LNCAP (cell line): Measurements from ENCODE around the gene TBX20.

Source experiments
- TF ChIP-seq, protein P1 (sequence below): fragments of 450-650 bp; IDR thresholded peaks from 2 replicates; pipeline ENCODE4 v1.5.1; 2017; ENCODE audit warnings: mild to moderate bottlenecking

TBX20 gene

DNA sequence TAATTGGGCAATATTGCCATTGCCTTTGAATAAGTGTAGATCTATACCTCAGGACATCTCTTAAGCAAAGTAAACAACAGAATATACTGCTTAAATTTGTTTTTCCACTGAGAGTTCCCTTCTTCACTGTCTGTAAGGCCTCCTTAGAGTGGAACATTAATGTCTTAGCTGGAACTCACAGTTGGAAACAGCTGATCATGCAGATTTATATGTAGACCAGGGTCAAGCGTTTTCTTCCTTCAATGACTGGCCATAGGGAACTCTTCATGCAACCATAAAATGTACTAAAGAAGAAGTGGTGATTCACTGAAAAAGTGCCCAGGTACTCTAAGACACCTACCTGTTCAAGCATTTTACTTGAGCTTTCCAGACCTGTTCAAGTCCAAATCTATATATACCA, 18.3 kb upstream of the TBX20 start:
- TF ChIP-seq, protein P1, sequence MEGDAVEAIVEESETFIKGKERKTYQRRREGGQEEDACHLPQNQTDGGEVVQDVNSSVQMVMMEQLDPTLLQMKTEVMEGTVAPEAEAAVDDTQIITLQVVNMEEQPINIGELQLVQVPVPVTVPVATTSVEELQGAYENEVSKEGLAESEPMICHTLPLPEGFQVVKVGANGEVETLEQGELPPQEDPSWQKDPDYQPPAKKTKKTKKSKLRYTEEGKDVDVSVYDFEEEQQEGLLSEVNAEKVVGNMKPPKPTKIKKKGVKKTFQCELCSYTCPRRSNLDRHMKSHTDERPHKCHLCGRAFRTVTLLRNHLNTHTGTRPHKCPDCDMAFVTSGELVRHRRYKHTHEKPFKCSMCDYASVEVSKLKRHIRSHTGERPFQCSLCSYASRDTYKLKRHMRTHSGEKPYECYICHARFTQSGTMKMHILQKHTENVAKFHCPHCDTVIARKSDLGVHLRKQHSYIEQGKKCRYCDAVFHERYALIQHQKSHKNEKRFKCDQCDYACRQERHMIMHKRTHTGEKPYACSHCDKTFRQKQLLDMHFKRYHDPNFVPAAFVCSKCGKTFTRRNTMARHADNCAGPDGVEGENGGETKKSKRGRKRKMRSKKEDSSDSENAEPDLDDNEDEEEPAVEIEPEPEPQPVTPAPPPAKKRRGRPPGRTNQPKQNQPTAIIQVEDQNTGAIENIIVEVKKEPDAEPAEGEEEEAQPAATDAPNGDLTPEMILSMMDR = no peak

DNA sequence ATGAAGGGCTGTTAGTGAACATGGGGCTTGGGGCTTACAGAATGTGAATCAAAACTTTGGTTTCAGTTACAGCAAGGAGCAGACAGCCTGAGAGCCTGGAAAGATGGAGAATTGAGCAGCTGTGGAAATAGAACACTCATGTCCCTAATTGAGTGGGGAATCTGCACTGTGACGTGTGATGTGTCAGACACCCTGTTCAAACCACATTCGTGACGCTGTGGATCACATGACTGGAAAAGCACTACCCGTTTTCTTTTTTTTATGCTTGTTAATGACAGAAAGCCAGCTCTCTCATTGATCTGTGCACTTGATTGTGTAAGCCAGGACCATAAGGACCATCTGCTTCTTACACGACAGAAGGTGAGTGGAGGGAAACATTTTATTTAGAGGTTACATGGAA, 15.1 kb upstream of the TBX20 start:
- TF ChIP-seq, protein P1 = no peak

DNA sequence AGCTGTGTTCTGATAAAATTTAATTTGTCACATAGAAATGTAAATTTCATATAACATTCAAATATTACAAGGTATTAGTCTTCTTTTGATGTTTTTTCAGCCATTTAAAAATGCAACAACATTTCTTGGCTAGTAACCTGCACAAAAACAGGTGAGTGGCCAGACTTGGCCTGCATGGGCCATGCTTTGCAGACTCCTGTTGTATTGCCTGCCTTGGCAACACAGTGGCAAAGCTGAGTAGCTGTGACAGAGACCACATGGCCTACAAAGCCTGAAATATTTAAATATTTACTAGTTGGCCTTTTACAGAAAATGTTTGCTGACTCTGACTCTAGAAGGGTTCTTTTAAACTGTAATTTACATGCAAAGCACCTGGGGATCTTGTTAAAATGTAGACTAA, 13.5 kb upstream of the TBX20 start:
- TF ChIP-seq, protein P1 = no peak

DNA sequence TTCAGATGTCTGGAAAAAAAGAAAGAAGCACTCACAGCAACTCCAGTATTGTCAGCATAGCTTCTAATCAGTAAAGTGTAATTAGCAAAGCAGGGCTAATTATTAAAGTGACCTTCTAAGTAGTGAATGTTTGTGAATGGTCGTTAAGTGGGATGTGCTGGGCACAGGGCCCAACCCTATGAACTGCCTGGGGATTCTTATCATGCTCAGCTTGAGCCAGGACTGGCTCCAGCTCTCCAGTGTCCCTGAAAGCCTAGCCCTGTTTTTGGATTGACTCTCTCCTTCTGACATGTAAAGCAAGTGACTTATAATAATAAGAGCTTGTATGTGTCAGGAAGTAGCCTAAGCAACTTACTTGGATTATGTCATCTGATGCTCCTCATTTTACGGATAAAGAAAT, 9.5 kb upstream of the TBX20 start:
- TF ChIP-seq, protein P1 = no peak

DNA sequence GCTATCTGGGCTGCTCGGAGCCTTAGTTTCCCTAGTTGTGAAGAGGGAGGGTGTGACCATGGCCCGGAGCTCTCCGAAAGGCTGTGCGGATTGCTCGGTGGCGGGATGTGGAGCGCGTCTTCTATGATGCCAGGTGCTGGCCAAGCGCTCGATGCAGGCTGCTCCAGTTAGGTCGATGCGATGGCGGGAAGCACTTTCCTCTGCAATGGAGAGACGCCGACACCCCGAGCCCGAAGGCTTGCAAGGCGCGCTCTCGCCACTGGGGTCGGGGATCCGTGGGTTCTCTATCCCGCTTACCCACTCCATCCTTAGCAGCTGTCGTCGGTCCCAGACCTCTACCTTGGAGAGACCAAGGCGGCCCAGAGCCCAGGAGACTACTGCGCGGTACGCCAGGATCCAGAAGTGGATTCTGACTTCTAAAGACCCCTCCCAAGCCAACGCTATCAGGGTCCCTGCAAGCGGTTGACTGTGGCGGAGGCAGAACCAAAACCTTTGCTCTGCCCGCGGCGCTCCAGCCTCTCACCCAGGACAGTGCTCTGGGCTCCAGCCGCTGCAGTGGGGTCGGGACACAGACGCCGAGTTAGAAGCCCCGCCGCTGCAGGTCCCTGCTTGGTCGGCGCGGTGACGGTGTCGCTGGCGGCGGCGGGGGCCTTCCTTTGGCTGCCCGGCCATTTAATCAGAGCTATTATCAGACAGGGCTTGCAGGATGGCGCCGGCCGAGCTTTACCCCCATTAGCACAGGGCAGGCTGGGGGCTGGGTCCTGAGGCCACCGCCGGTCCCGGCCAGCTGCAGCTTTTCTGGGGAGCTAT, 7.8 kb upstream of the TBX20 start:
- TF ChIP-seq, protein P1 = no peak

DNA sequence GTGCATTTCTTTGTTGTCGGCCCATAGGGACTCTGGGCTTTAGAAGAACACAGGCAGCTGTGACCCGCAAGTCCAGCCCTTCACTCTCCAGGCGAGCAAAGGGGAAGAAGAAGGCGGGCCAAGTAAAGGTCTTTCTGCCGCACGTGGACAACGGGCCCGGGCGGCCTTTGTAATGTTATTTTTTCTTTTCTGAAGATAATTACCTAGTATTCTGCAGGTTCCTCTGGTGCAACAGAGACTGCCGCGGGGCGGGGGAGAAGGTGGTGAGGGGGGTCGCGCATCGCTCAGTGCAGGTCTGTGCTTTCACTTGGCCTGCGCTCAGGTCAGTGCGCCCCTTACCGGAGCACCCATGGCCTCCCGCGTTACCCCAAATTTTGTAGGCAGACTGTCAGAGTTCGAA, 7.1 kb upstream of the TBX20 start:
- TF ChIP-seq, protein P1 = no peak

DNA sequence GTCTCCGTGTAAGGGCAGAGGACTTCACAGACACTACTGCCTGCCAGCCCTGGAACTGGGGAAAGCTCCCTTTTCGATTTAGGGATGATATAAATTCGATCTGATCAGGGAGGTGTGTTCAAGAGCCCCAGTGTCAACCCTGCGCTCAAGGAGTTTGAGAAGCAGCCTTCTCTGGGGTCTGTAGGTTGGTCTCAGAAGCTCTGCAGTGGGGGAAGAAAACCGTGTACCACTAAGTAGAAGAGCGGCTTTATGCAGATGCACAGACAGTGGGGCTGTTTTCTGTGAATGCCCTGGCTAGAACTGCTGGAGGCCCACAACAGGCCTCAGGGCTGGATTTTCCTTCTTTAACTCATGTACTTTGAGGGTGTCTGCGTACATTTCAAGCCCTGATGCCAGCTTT, 6.3 kb upstream of the TBX20 start:
- TF ChIP-seq, protein P1 = no peak

DNA sequence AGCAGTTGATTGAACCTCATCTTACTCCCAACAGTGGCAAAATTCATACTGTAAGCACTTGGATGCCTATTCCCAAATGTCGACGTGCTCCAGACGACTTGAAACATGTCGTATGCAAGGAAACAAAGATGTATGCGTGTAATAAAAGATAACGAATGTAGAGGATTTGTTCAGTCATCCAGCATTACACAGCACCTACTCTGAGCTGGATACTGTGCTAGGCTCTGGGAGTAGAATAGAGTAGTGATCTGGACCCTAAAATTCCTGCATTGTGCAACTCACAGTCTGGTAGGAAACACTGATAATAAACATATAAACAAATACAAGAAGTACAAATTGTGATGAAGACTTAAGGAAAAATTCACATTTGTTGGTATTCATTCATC, 5.6 kb upstream of the TBX20 start:
- TF ChIP-seq, protein P1 = no peak
